Stimulated activated CD4-positive, alpha-beta T cell treated with anti-CD3 and anti-CD28 coated beads, Interleukin-2, amount 100 ng/mL, for 48 hours (primary cell): Measurements from ENCODE around the gene MSH3.
"Not testable (repeated sequence)": the region's sequence is repeated elsewhere in the genome, so short reads cannot be mapped to it uniquely, and the experiment has no call there.

Source experiments
- DNase-seq, 2 donors: peaks; one replicate each; pipeline ENCODE4 v3.0.0-alpha.2; 2020

MSH3 gene

GRCh38 chr5:80711216-80711615 lies 56.8 kb downstream of the MSH3 start:
- no peak for DNase-seq

GRCh38 chr5:80711938-80712337 lies 57.5 kb downstream of the MSH3 start:
- no peak for DNase-seq

GRCh38 chr5:80712919-80713318 lies 58.5 kb downstream of the MSH3 start:
- no peak for DNase-seq

GRCh38 chr5:80713631-80714030 lies 59.2 kb downstream of the MSH3 start:
- no peak for DNase-seq

- no peak for DNase-seq
These were observed 60.3 kb downstream of the MSH3 start for GRCh38 chr5:80714570-80715298.

- no peak for DNase-seq
These were observed 61.4 kb downstream of the MSH3 start for GRCh38 chr5:80715887-80716286.

GRCh38 chr5:80720181-80720580 lies 65.7 kb downstream of the MSH3 start:
- no peak for DNase-seq

GRCh38 chr5:80722916-80723315 lies 68.5 kb downstream of the MSH3 start:
- DNase-seq, result no peak

- DNase-seq, result no peak
These were observed 71.0 kb downstream of the MSH3 start for GRCh38 chr5:80725446-80725845.

GRCh38 chr5:80736730-80737129 lies 82.3 kb downstream of the MSH3 start:
- DNase-seq, result no peak

- no peak for DNase-seq
These were observed 84.0 kb downstream of the MSH3 start for GRCh38 chr5:80738466-80738865.

- DNase-seq, result no peak
These were observed 84.6 kb downstream of the MSH3 start for GRCh38 chr5:80739057-80739456.

GRCh38 chr5:80739496-80739895 lies 85.0 kb downstream of the MSH3 start:
- DNase-seq, result no peak

- DNase-seq, result no peak
These were observed 85.4 kb downstream of the MSH3 start for GRCh38 chr5:80739898-80740297.

GRCh38 chr5:80740488-80740887 lies 86.0 kb downstream of the MSH3 start:
- DNase-seq, result not testable (repeated sequence)

- DNase-seq, result no peak
These were observed 86.5 kb downstream of the MSH3 start for GRCh38 chr5:80740999-80741398.

- DNase-seq, result no peak
These were observed 89.7 kb downstream of the MSH3 start for GRCh38 chr5:80744149-80744548.

GRCh38 chr5:80745490-80745889 lies 91.0 kb downstream of the MSH3 start:
- DNase-seq, result no peak

GRCh38 chr5:80747922-80748321 lies 93.5 kb downstream of the MSH3 start:
- DNase-seq, result no peak

GRCh38 chr5:80752427-80752826 lies 98.0 kb downstream of the MSH3 start:
- DNase-seq, result no peak

- DNase-seq, result no peak
These were observed 99.3 kb downstream of the MSH3 start for GRCh38 chr5:80753712-80754111.

- peak; percentile 30 to 39 for DNase-seq
These were observed 100.4 kb downstream of the MSH3 start for GRCh38 chr5:80754900-80755299.

- DNase-seq, result no peak
These were observed 101.2 kb downstream of the MSH3 start for GRCh38 chr5:80755626-80756025.

GRCh38 chr5:80756292-80756691 lies 101.8 kb downstream of the MSH3 start:
- DNase-seq, result no peak

GRCh38 chr5:80757290-80757689 lies 102.8 kb downstream of the MSH3 start:
- no peak for DNase-seq
